ENCODE results near the gene PROSER2.

DNA sequence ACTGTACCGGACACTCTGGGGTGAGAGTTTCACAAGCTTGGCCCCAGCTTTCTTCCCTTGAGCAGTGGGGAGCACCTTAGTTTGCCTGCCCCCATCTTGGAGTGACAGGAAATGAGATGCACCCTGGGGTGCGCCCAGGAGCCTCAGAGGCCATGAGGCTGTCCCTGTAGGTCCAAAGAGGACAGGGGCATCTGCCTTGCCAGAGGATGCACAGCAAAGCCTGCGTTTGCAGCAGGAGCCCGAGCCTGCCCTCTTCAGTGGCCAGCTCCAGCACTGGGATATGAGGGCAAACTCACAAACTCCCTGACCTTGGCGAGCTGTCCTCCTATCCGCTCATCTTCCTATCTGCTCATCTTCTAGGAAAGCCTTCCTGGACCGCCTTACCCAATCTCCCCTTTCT is 79.5 kb downstream of the PROSER2 start:
- TF ChIP-seq, protein P1, sequence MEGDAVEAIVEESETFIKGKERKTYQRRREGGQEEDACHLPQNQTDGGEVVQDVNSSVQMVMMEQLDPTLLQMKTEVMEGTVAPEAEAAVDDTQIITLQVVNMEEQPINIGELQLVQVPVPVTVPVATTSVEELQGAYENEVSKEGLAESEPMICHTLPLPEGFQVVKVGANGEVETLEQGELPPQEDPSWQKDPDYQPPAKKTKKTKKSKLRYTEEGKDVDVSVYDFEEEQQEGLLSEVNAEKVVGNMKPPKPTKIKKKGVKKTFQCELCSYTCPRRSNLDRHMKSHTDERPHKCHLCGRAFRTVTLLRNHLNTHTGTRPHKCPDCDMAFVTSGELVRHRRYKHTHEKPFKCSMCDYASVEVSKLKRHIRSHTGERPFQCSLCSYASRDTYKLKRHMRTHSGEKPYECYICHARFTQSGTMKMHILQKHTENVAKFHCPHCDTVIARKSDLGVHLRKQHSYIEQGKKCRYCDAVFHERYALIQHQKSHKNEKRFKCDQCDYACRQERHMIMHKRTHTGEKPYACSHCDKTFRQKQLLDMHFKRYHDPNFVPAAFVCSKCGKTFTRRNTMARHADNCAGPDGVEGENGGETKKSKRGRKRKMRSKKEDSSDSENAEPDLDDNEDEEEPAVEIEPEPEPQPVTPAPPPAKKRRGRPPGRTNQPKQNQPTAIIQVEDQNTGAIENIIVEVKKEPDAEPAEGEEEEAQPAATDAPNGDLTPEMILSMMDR (IDR thresholded peaks at IDR 0.05; ENCODE audit: low read length): no peak
- TF ChIP-seq EZH2 (optimal IDR thresholded peaks at IDR 0.05; ENCODE audit: low read depth, low read length) (no peak), EZH2phosphoT487 (IDR thresholded peaks at IDR 0.05; ENCODE audit: low read length) (no peak)

Measured in MM.1S (cell line).